Fibroblast of lung (primary cell): ENCODE results near the gene CCDC148. TPM values are rescaled to one million over a fixed set of nuclear protein-coding genes. Genes with fewer than 3 reads are reported as not detected.
"Not testable (repeated sequence)": the region's sequence is repeated elsewhere in the genome, so short reads cannot be mapped to it uniquely, and the experiment has no call there.

ENCODE experiments used
- DNase-seq, 2 donors: peaks; one replicate each; pipeline versions ENCODE4 v3.0.0 to v3.0.0-alpha.2; 2010; ENCODE audit warnings: low read depth in 2 of 2
- H2AFZ ChIP-seq: 2 replicates; pipeline ENCODE4 v1.5.1; 2012; ENCODE audit warnings: low read length, control low read depth, inconsistent platforms
- H3K27ac ChIP-seq: 2 replicates; pipeline ENCODE4 v1.5.1; 2011; ENCODE audit warnings: low read length, control low read depth; ENCODE audit not compliant: insufficient read depth
- H3K27me3 ChIP-seq: 2 replicates; pipeline ENCODE4 v1.5.1; 2011; ENCODE audit warnings: mild to moderate bottlenecking, low read length; ENCODE audit not compliant: control insufficient read depth, insufficient read depth
- H3K36me3 ChIP-seq: 2 replicates; pipeline ENCODE4 v1.5.1; 2011; ENCODE audit warnings: low read length; ENCODE audit not compliant: control insufficient read depth, insufficient read depth
- H3K4me1 ChIP-seq: 2 replicates; pipeline ENCODE4 v1.5.1; 2011; ENCODE audit warnings: low read length; ENCODE audit not compliant: control insufficient read depth, insufficient read depth; ENCODE audit errors: extremely low read depth
- H3K4me2 ChIP-seq: 2 replicates; pipeline ENCODE4 v1.5.1; 2011; ENCODE audit warnings: low read length, control low read depth; ENCODE audit not compliant: insufficient read depth; ENCODE audit errors: extremely low read depth
- H3K4me3 ChIP-seq, 4 experiments: fragments of 200-600 bp in 1 of 4; sonication (generic) in 1 of 4; replicated peaks in 1 of 4; 2 replicates each; pipeline ENCODE4 v1.5.1; 2011 to 2016; ENCODE audit warnings: low read length in 4 of 4, low read depth in 3 of 4, mild to moderate bottlenecking in 3 of 4, control low read depth in 2 of 4, inconsistent platforms in 1 of 4, mixed read lengths in 1 of 4; ENCODE audit not compliant: insufficient read depth in 1 of 4; ENCODE audit errors: control extremely low read depth in 1 of 4
- H3K79me2 ChIP-seq: 2 replicates; pipeline ENCODE4 v1.5.1; 2012; ENCODE audit warnings: mild to moderate bottlenecking, low read length, inconsistent platforms; ENCODE audit not compliant: control insufficient read depth, insufficient read depth
- H3K9ac ChIP-seq: 2 replicates; pipeline ENCODE4 v1.5.1; 2011; ENCODE audit warnings: mild to moderate bottlenecking, low read length, control low read depth; ENCODE audit not compliant: insufficient read depth
- H3K9me3 ChIP-seq: 2 replicates; pipeline ENCODE4 v1.5.1; 2012; ENCODE audit warnings: low read depth, low read length; ENCODE audit not compliant: control insufficient read depth, insufficient read depth
- H4K20me1 ChIP-seq: 2 replicates; pipeline ENCODE4 v1.5.1; 2011; ENCODE audit warnings: low read length; ENCODE audit not compliant: control insufficient read depth, insufficient read depth; ENCODE audit errors: extremely low read depth
- EZH2 ChIP-seq: IDR thresholded peaks from 2 replicates; pipeline ENCODE4 v1.5.1; 2012; ENCODE audit warnings: low read length, control low read depth, mild to moderate bottlenecking; ENCODE audit errors: missing control alignments
- polyA plus RNA-seq, 2 donors: library from polyadenylated mRNA; depleted of rRNA in 1 of 2; stranded (reverse) in 1 of 2; unstranded in 1 of 2; fragments of >200 nt; gene quantifications; 2 replicates each; pipeline ENCODE4 v1.2.1, GENCODE V29; 2011 to 2012; ENCODE audit warnings: missing spikeins in 1 of 2
- total RNA-seq: library from RNA; depleted of rRNA; stranded (reverse); fragments of >200 nt; gene quantifications from 2 replicates; pipeline ENCODE4 v1.2.1, GENCODE V29; 2014
- TF ChIP-seq, protein P1 (sequence below), 2 donors: IDR thresholded peaks in 1 of 2; conservative IDR thresholded peaks in 1 of 2; 1 replicate in 1 of 2; 2 replicates in 1 of 2; pipeline ENCODE4 v1.5.1; 2011 to 2012; ENCODE audit warnings: low read length in 2 of 2, control low read depth in 1 of 2, inconsistent platforms in 1 of 2, low read depth in 1 of 2, mild to moderate bottlenecking in 1 of 2

CCDC148 gene
- total and polyA plus RNA-seq, 2 donors (not counting 1 experiment from before 2014, with no cell fraction given) = 1.2 TPM

DNA sequence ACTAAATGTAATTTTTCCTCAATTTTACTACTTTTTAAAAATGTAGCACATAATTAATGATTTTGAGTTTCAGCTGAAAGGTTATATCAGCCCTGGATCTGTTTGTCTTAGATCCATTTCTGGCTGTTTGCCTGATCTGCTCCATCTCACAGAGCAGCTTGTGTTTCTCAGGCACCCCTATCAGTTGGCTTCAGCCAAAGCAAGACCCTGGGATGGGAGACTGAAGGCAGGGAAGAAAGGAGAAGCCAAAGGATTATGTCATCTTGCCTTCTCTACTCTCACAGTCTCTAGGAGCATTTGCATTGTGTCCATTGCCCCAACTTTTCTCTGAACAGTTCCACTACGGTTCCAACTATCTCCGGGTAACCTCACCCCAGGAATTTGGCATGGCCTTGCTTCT, 110.5 kb downstream of the CCDC148 start:
- Histone ChIP-seq H3K4me2 (no peak overlapping the region), H3K4me3 (no peak overlapping the region), H3K27ac (no peak overlapping the region), H3K4me1 (no peaks in the 10 kb centered on the region), H3K27me3 (no peaks in the 10 kb centered on the region), H3K9ac (no peak overlapping the region), H3K36me3 (no peaks in the 10 kb centered on the region), H4K20me1 (no peaks in the 10 kb centered on the region), H2AFZ (no peak overlapping the region), H3K9me3 (no peaks in the 10 kb centered on the region), H3K79me2 (no peaks in the 10 kb centered on the region)
- no peak for DNase-seq
- TF ChIP-seq, protein P1, sequence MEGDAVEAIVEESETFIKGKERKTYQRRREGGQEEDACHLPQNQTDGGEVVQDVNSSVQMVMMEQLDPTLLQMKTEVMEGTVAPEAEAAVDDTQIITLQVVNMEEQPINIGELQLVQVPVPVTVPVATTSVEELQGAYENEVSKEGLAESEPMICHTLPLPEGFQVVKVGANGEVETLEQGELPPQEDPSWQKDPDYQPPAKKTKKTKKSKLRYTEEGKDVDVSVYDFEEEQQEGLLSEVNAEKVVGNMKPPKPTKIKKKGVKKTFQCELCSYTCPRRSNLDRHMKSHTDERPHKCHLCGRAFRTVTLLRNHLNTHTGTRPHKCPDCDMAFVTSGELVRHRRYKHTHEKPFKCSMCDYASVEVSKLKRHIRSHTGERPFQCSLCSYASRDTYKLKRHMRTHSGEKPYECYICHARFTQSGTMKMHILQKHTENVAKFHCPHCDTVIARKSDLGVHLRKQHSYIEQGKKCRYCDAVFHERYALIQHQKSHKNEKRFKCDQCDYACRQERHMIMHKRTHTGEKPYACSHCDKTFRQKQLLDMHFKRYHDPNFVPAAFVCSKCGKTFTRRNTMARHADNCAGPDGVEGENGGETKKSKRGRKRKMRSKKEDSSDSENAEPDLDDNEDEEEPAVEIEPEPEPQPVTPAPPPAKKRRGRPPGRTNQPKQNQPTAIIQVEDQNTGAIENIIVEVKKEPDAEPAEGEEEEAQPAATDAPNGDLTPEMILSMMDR (conservative IDR thresholded peaks at IDR 0.05 in 1 of 2, IDR thresholded peaks at IDR 0.05 in 1 of 2; ENCODE audit: low read depth in 1 of 2, low read length in 2 of 2) = no peak
- no peak for TF ChIP-seq EZH2

DNA sequence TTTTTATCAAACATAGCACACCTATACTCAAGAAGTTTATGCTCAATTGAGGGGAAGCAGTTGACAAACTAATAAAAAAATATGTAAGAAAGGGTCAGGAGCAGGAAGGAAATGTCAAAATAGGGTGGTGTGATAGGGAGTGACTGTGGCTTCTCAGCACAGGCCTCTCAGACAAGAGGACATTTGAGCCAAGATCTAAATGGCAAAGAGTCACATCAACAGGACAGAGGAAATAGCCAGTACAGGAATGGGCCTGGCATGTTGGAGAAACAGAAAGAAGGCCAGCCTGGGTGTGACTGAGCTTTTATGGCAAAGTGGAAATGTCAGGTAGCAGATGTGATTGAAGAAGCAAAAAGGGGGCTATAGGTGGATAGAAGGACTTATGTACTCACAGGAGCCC, 117.0 kb downstream of the CCDC148 start:
- H3K9me3 ChIP-seq = no peaks in the 10 kb centered on the region

DNA sequence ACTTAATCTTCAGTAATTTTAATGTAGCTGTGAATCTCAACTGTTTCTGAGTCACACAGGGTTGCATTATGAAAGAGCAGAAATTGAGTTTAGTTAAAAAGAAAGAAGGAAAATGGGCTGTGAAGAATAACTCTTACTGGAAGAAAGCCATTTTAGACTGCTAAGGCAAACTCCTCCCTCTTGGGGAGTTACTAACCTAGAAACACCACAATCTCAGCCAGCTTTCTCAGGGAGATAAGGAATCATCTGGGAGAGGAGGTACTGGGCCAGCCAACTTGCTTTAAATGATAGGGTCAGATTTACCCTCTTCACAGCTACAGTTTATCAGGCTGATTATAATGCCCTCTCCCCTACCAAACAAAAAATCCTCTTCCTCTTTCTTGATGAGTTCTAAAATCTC, 119.5 kb downstream of the CCDC148 start:
- Histone ChIP-seq H3K4me3 (no peak overlapping the region), H3K79me2 (no peaks in the 10 kb centered on the region), H3K9ac (no peak overlapping the region), H3K27ac (no peak overlapping the region), H3K9me3 (no peaks in the 10 kb centered on the region), H3K36me3 (no peaks in the 10 kb centered on the region), H3K4me1 (no peaks in the 10 kb centered on the region), H3K27me3 (no peaks in the 10 kb centered on the region), H4K20me1 (no peaks in the 10 kb centered on the region), H3K4me2 (no peak overlapping the region), H2AFZ (no peak overlapping the region)
- TF ChIP-seq EZH2 = no peak
- TF ChIP-seq, protein P1 (conservative IDR thresholded peaks at IDR 0.05 in 1 of 2, IDR thresholded peaks at IDR 0.05 in 1 of 2; ENCODE audit: low read depth in 1 of 2, low read length in 2 of 2) = no peak
- no peak for DNase-seq

More for the DNA sequence above, 117.0 kb downstream of the CCDC148 start:
- no peaks in the 10 kb centered on the region for H3K4me1 ChIP-seq
- H4K20me1 ChIP-seq = no peaks in the 10 kb centered on the region
- DNase-seq = no peak
- no peak overlapping the region for H3K27ac ChIP-seq
- no peaks in the 10 kb centered on the region for H3K36me3 ChIP-seq
- H3K4me3 ChIP-seq = no peak overlapping the region
- no peaks in the 10 kb centered on the region for H3K79me2 ChIP-seq
- no peak for TF ChIP-seq EZH2
- H3K4me2 ChIP-seq = no peak overlapping the region
- H3K27me3 ChIP-seq = no peaks in the 10 kb centered on the region
- no peak overlapping the region for H2AFZ ChIP-seq
- no peak overlapping the region for H3K9ac ChIP-seq

DNA sequence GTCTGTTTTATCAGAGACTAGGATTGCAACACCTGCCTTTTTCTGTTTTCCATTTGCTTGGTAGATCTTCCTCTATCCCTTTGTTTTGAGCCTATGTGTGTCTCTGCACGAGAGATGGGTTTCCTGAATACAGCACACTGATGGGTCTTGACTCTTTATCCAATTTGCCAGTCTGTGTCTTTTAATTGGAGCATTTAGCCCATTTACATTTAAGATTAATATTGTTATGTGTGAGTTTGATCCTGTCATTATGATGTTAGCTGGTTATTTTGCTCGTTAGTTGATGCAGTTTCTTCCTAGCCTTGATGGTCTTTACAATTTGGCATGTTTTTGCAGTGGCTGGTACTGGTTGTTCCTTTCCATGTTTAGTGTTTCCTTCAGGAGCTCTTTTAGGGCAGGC, 124.8 kb downstream of the CCDC148 start:
- H3K4me1 ChIP-seq, H3K36me3 ChIP-seq, H3K79me2 ChIP-seq, DNase-seq, H2AFZ ChIP-seq, H4K20me1 ChIP-seq, H3K4me2 ChIP-seq, H3K27ac ChIP-seq, H3K4me3 ChIP-seq, H3K27me3 ChIP-seq, H3K9me3 ChIP-seq, H3K9ac ChIP-seq: not testable (repeated sequence)
